ENCODE data around the gene SLC51A. TPM values are rescaled to one million over a fixed set of nuclear protein-coding genes. Genes with fewer than 3 reads are reported as not detected.
A peak's percentile ranks its signal among the peaks of the same experiment; 100 is the strongest.

The SLC51A gene
- total RNA-seq, 1 donor from 2014 or later, result not detected

DNA sequence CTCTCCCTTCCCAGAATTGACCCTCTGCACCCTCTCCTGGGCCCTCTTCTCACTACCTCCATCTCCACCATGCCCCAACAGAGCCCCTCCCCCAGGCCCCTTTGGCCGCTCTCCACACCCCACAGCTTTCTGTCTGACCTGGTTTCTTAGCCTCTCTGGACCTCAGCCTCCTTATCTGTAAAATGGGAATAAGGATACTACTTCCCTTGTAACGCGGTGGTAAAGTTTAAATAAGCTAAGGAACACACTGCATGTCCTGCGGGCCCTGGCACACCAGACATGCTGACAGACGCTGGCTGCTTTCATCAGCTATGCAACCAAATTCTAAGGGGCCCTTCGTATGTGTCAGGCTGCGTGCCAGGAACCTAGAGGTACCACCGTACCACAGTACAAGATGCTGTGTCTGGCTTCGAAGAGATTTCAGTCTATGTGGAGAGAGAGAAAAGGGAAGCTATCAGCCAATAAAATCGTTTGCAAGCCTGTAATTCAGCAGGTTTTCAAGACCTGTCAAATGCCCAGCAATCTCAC lies 777 bp upstream of the SLC51A start:
- no peaks in the 10 kb centered on the region for H3K27me3 Mint-ChIP-seq
- no peaks in the 10 kb centered on the region for H3K36me3 Mint-ChIP-seq (ENCODE audit: low read depth)
- H3K27ac Mint-ChIP-seq, result no peak overlapping the region
- intact Hi-C loops (cut with micrococcal nuclease), result no loop called here
- H3K4me1 Mint-ChIP-seq, result peaks cover 13% of the 10 kb centered on the region
- H3K4me3 Mint-ChIP-seq, result no peak overlapping the region
- DNase-seq, result no peak
- no peaks in the 10 kb centered on the region for H3K9me3 Mint-ChIP-seq

DNA sequence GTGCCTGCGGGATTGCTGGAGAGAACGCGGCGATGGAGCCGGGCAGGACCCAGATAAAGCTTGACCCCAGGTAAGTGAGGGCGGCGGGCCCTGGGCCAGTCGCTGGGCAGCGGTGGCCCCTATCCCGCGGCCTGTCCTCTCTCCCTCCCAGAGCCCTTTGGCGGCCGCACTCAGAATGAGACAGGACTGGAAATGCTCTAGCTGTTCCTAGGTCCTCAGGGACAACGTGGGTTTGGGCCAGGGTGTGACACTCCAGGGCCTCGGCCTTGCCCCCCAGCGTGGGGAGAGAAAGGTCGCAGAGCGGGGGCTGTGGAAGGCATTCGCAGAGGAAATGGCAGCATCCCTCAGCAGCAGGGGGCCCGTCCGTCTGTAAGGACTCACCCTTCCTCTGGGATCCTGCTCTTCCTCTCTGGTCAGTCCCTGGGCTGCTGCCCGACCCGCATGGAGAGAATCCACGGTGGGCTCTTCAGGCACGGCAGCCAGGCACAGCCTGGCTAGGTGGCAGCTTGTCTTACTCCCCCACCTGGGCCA lies 412 bp downstream of the SLC51A start:
- Mint-ChIP-seq H3K4me3 (no peak overlapping the region), H3K36me3 (ENCODE audit: low read depth) (no peaks in the 10 kb centered on the region), H3K27me3 (no peaks in the 10 kb centered on the region), H3K27ac (no peak overlapping the region), H3K4me1 (peaks cover 13% of the 10 kb centered on the region), H3K9me3 (no peaks in the 10 kb centered on the region)
- intact Hi-C loops (cut with micrococcal nuclease), result no loop called here
- no peak for DNase-seq

DNA sequence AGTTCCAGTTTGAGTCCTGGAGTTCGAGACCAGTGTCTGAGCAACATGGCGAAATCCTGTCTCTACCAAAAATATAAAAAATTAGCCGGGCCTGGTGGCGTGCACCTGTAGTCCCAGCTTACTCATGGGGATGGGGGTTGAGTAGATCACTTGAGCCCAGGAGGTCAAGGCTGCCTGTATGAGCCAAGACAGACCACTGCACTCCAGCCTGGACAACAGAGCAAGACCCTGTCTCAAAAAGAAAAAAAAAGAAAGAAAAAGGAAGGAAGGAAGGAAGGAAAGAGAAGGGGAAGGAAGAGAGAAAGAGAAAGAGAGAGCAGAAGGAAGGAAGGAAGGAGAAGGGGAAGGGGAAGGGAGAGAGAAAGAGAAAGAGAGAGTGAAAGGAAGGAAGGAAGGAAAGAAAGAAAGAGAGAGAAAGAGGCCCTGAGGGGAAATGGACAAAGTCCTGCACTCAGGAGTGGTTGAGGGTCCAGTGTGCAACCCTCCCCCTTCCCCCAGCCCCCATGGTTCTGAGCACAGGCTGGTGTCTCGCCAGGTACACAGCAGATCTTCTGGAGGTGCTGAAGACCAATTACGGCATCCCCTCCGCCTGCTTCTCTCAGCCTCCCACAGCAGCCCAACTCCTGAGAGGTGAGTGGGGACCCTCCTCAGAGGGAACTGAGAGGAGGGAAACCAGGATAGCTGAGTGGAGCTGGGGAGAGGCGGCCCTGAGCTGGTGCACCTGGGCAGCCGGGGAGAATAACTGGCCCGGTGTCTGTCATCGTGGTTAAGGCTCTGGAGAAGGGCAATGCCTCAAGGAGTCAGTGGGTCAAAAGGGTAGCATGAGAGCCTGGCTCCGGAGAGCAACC lies 1.2 kb downstream of the SLC51A start:
- intact Hi-C loops (cut with micrococcal nuclease), result no loop called here
- no peaks in the 10 kb centered on the region for H3K36me3 Mint-ChIP-seq (ENCODE audit: low read depth)
- no peaks in the 10 kb centered on the region for H3K9me3 Mint-ChIP-seq
- H3K27ac Mint-ChIP-seq, result peak overlapping the region; percentile 79
- DNase-seq, result no peak
- H3K4me1 Mint-ChIP-seq, result peaks cover 13% of the 10 kb centered on the region
- H3K27me3 Mint-ChIP-seq, result no peaks in the 10 kb centered on the region
- peak overlapping the region; percentile 53 for H3K4me3 Mint-ChIP-seq

DNA sequence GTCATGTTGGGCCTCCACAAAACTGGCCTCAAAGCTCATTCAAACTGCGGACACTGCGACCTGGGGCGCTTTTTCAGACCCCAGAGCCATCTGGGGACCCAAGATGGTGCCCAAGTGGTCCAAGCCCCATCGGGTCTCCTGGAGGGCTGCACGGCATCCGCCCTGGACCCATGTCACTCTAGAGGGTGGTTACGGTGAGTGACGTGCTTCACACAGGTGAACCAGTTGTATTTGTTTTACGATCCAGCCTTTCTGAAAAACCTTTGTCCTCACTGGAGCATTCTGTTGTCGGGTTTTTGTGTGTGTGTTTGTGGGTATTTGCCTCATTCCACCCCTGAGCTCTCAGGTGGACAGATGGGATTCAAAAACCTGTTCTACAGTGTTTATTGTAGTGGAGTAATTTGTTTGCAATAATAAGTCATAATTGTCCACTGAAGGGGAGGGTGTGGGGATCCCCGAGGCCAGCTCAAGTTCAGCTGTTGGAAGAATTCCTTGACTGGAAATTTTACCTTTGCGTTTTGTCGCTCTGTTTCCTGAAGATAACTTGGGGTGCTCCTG lies 1.9 kb downstream of the SLC51A start:
- no peak for DNase-seq
- Mint-ChIP-seq H3K9me3 (no peaks in the 10 kb centered on the region), H3K36me3 (ENCODE audit: low read depth) (no peaks in the 10 kb centered on the region), H3K27me3 (no peaks in the 10 kb centered on the region), H3K4me3 (no peak overlapping the region), H3K4me1 (peaks cover 13% of the 10 kb centered on the region), H3K27ac (no peak overlapping the region)
- intact Hi-C loops (cut with micrococcal nuclease), result no loop called here

DNA sequence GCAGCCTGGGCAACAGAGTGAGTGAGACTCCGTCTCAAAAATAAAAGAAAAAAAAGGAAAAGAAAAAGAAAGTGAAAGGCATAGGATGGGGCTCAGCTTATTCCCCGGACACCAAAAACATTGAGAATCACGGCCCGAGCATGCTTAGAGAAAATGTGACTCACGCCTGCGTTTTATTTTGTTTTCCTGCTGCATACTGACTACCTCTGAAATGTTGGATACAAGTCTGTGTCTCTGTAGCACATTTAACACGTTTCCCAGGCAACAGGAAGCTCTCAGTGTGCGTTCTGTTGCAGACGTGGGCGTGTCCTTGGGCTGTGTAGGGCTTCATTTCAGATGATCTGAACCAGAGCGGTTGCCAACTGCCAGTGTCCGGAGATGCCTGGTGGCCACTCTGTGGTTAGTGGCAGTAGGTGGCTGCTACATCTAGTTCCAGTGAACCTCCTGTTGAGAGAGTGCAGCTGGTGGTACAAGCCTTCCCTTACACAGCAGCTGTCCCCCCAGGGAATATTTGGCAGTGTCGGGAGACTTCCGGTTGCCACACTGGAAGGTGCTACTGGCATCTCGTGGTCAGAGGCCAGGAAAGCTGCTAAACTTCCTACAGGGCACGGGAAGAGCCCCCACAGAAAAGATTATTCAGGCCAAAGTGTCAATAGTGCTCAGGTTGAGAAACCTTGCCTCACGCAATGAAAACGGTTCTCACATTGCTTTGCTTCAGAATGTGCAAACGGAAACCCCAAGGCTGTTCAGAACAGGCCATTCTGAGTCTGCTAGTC lies 3.0 kb downstream of the SLC51A start:
- Mint-ChIP-seq H3K4me1 (peaks cover 13% of the 10 kb centered on the region), H3K27me3 (no peaks in the 10 kb centered on the region), H3K36me3 (ENCODE audit: low read depth) (no peaks in the 10 kb centered on the region), H3K9me3 (no peaks in the 10 kb centered on the region), H3K27ac (peak overlapping the region; percentile 89), H3K4me3 (peak overlapping the region; percentile 69)
- peak; percentile 91 for DNase-seq
- intact Hi-C loops (cut with micrococcal nuclease), result loop anchor here (1.0 kb wide), 1 partner anchor 11 kb away; no protein-coding TSS in a partner anchor

DNA sequence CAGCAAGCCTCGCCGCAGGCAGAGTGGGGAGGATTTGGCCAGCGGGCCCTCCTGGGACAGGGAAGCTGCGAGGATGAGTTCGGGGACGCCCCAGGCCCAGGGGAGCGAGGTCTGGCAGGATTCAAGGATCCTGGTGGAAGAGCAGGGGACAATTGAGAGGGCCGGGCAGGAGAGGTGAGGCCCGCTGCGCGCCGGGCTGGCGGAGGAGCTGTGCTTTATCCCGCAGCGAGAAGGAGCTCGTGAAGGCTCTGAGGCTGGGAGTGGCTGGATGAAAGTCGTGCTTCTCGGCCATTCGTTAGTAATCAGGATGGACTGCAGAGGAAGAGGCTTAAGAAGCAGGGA lies 3.6 kb downstream of the SLC51A start:
- H3K4me1 Mint-ChIP-seq, result peaks cover 13% of the 10 kb centered on the region
- no peaks in the 10 kb centered on the region for H3K27me3 Mint-ChIP-seq
- intact Hi-C loops (cut with micrococcal nuclease), result loop anchor here (1.0 kb wide), 1 partner anchor 12 kb away; no protein-coding TSS in a partner anchor
- peak overlapping the region; percentile 89 for H3K27ac Mint-ChIP-seq
- DNase-seq, result no peak
- peak overlapping the region; percentile 69 for H3K4me3 Mint-ChIP-seq
- no peaks in the 10 kb centered on the region for H3K36me3 Mint-ChIP-seq (ENCODE audit: low read depth)
- no peaks in the 10 kb centered on the region for H3K9me3 Mint-ChIP-seq

DNA sequence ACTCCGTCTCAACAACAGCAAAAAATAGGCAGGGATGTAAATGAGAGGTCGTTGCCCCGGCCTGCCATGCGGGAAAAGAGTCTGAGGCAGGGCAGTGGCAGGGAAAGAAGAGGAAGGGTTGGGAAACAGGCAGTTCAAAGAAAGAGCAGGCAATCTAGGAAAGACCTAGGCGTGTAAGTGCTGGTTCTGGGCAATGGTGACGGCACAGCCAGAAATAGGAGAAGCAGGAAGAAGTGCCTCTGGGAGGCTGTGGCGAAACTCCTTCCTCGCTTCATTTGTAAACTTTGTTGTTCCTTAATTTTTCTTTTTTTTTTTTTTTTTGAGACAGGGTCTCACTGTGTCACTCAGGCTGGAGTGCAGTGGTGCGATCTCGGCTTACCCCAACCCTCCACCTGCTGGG lies 4.3 kb downstream of the SLC51A start:
- intact Hi-C loops (cut with micrococcal nuclease), result no loop called here
- Mint-ChIP-seq H3K4me3 (no peak overlapping the region), H3K27me3 (no peaks in the 10 kb centered on the region), H3K36me3 (ENCODE audit: low read depth) (no peaks in the 10 kb centered on the region), H3K27ac (no peak overlapping the region), H3K4me1 (peaks cover 13% of the 10 kb centered on the region), H3K9me3 (no peaks in the 10 kb centered on the region)
- DNase-seq, result no peak

DNA sequence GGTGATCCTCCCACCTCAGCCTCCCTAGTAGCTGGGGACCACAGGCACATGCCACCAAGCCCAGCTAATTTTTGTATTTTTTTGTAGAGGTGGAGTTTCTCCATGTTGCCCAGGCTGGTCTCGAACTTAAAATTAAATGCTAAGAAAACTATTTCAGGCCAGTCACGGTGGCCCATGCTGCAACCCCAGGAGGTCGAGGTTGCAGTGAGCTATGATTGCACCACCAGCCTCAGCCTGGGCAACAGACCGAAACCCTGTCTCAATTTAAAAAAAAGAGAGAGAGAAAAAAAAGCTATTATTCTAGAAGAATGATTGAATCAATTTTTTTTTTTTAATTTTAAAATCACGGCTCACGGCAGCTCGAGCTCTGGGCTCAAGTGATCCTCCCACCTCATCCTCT lies 4.7 kb downstream of the SLC51A start:
- Mint-ChIP-seq H3K9me3 (no peaks in the 10 kb centered on the region), H3K27ac (no peak overlapping the region), H3K27me3 (no peaks in the 10 kb centered on the region), H3K36me3 (ENCODE audit: low read depth) (no peaks in the 10 kb centered on the region), H3K4me1 (peaks cover 13% of the 10 kb centered on the region), H3K4me3 (no peak overlapping the region)
- intact Hi-C loops (cut with micrococcal nuclease), result no loop called here
- no peak for DNase-seq

DNA sequence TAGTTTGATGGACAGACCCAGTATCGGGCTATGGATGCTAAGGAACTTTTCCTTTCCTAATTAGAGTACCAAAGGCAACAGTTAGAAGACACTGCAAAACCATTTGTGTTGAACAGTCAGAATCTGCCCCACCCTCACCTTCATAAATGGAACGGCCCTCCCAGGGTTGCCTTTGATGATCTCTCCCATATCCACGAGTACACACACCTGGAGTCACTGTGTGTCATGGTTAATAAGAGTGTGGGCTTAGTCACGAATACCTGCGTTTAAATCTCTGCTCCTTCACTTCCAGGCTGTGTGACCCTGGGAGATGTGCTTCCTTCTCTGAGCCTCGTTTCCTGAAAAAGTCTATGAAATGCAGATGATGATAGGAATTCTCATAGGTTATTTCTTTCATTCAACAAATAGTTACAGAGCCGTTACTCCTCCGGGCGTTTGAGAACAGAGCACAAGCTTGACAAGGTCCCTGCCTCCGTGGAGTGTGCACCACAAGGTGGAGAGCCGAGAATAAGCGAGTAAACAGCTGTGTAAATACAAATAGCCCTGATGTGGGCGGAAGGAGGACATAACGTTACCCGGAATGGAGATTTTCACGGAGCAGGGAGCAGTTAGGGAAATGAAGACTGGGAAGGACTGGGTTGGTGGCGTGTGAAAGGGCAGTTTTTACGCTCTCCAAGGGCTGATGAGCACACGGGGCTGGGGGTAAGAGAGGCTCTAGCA lies 6.7 kb downstream of the SLC51A start:
- no peak overlapping the region for H3K4me3 Mint-ChIP-seq
- H3K36me3 Mint-ChIP-seq (ENCODE audit: low read depth), result no peaks in the 10 kb centered on the region
- no peaks in the 10 kb centered on the region for H3K27me3 Mint-ChIP-seq
- DNase-seq, result no peak
- intact Hi-C loops (cut with micrococcal nuclease), result no loop called here
- no peak overlapping the region for H3K27ac Mint-ChIP-seq
- no peaks in the 10 kb centered on the region for H3K9me3 Mint-ChIP-seq
- H3K4me1 Mint-ChIP-seq, result peaks cover 10% of the 10 kb centered on the region

DNA sequence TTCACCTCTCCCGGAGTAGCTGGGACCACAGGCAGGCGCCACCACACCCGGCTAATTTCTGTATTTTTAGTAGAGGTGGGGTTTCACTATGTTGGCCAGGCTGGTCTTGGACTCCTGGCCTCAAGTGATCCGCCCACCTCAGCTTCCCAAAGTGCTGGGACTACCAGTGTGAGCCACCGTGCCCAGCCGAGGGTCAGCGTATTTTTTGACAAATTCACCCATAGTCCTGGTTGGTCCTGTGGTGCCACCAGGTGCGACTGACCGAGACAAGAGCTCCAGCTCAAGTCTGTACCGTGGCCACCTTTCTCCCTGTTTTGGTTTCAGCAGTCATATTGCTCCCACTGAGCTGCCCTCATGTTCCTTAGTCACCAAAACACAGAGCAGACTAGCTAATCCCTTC lies 8.8 kb downstream of the SLC51A start:
- intact Hi-C loops (cut with micrococcal nuclease), result no loop called here
- Mint-ChIP-seq H3K36me3 (ENCODE audit: low read depth) (no peaks in the 10 kb centered on the region), H3K27me3 (no peaks in the 10 kb centered on the region), H3K9me3 (no peaks in the 10 kb centered on the region), H3K4me3 (no peak overlapping the region), H3K27ac (no peak overlapping the region), H3K4me1 (no peaks in the 10 kb centered on the region)
- DNase-seq, result no peak

DNA sequence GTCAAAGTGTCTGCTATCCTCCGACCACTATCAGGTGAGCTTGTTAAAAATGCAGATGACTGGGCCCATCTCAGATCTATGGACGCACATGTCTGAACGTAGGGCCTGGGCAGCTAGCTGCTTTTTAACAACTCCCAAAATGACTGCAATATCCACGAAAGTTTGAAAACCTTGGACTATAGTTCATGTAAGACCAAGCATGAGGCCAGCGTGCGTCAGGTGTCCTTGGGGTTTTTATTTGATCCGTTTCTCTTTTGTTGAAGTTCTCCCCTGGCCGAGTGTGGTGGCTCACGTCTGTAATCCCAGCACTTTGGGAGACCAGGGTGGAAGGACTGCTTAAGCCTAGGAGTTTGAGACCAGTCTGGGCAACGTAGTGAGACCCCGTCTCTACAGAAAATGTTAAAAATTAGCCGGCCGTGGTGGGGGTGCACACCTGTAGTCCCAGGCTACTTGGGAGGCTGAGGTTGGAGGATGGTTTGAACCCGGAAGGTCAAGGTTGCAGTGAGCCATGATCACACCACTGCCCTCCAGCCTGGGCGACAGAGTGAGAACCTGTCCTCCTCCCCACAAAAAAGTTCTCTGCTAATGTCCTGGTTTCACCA lies 9.5 kb downstream of the SLC51A start:
- H3K27me3 Mint-ChIP-seq, result no peaks in the 10 kb centered on the region
- H3K27ac Mint-ChIP-seq, result no peak overlapping the region
- no peaks in the 10 kb centered on the region for H3K36me3 Mint-ChIP-seq (ENCODE audit: low read depth)
- no peaks in the 10 kb centered on the region for H3K4me1 Mint-ChIP-seq
- no peaks in the 10 kb centered on the region for H3K9me3 Mint-ChIP-seq
- no peak for DNase-seq
- intact Hi-C loops (cut with micrococcal nuclease), result no loop called here
- no peak overlapping the region for H3K4me3 Mint-ChIP-seq

DNA sequence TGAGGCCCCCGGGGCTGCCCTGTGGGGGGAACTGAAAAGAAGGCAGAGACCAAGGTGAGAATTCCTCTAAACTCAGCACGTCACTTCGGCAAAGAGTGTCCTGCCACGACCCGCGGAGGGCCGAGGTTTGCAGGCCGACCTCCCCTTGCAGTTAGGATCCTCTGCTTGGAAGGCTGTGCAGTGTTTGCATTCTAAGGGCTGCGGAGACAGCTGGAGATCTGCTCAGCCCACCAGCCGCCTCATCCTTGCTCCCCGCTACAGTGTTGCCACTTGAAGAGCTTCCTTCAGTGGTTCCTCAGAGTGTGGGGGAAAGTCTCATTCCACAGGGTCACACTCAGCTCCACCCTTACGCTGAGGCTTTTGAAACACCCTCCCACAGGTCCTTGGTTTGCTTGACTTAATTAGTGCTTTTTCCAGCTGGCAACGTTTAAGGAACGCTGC lies 10.8 kb downstream of the SLC51A start:
- H3K27ac Mint-ChIP-seq, result no peak overlapping the region
- no peaks in the 10 kb centered on the region for H3K9me3 Mint-ChIP-seq
- no peaks in the 10 kb centered on the region for H3K27me3 Mint-ChIP-seq

More for the DNA sequence above, 10.8 kb downstream of the SLC51A start:
- H3K4me3 Mint-ChIP-seq, result no peak overlapping the region
- DNase-seq, result no peak
- intact Hi-C loops (cut with micrococcal nuclease), result no loop called here
- H3K4me1 Mint-ChIP-seq, result peaks cover 2% of the 10 kb centered on the region
- no peaks in the 10 kb centered on the region for H3K36me3 Mint-ChIP-seq (ENCODE audit: low read depth)
